Caco-2 (cell line): ENCODE measurements around the gene MC1R. TPM values are rescaled to one million over a fixed set of nuclear protein-coding genes. Genes with fewer than 3 reads are reported as not detected.
A peak's percentile ranks its signal among the peaks of the same experiment; 100 is the strongest.

Experiments used
- BruUV-seq: library from RNA; stranded (reverse); fragments of 400-500 nt; replicated peaks from 2 replicates; lab custom pipeline; 2021; lab: Mats Ljungman, UMichigan
- CTCF ChIA-PET: fragments of 300-600 bp; sonication (Branson Sonifier 250); formaldehyde crosslinking; loops from one replicate; lab custom pipeline; 2022; ENCODE audit warnings: antibody characterized with exemption; lab: Charles Lee
- POLR2A ChIA-PET: fragments of 300-600 bp; sonication (Branson Sonifier 250); formaldehyde crosslinking; loops from one replicate; lab custom pipeline; 2022; ENCODE audit warnings: antibody characterized with exemption; lab: Charles Lee
- DNase-seq, 2 experiments: peaks; one replicate each; pipeline versions ENCODE4 v3.0.0 to v3.0.0-alpha.2; 2020 to 2022
- H3K27me3 ChIP-seq: replicated peaks from 2 replicates; pipeline ENCODE4 v1.6.0; 2011; ENCODE audit warnings: low read length; ENCODE audit not compliant: control insufficient read depth, insufficient read depth
- H3K36me3 ChIP-seq: 2 replicates; pipeline ENCODE4 v1.5.1; 2011; ENCODE audit warnings: low read length; ENCODE audit not compliant: control insufficient read depth, insufficient read depth
- H3K4me1 ChIP-seq: fragments of 250-450 bp; sonication (Bioruptor Pico); 2 replicates; pipeline ENCODE4 v1.5.1; 2020; ENCODE audit warnings: mild to moderate bottlenecking
- H3K4me3 ChIP-seq: 2 replicates; pipeline ENCODE4 v1.5.1; 2011; ENCODE audit warnings: low read depth, mild to moderate bottlenecking, control low read depth, low read length
- H3K9me3 ChIP-seq: fragments of 250-450 bp; sonication (Bioruptor Pico); 2 replicates; pipeline ENCODE4 v1.5.1; 2020; ENCODE audit warnings: mild to moderate bottlenecking, moderate library complexity
- H3K27ac Mint-ChIP-seq: one replicate; pipeline ENCODE4 v1.8.0; 2022; ENCODE audit warnings: mixed read lengths; ENCODE audit not compliant: unreplicated experiment
- H3K27me3 Mint-ChIP-seq: one replicate; pipeline ENCODE4 v1.8.0; 2022; ENCODE audit warnings: mixed read lengths; ENCODE audit not compliant: insufficient read depth, unreplicated experiment
- H3K36me3 Mint-ChIP-seq: one replicate; pipeline ENCODE4 v1.8.0; 2022; ENCODE audit warnings: mild to moderate bottlenecking, mixed read lengths; ENCODE audit not compliant: insufficient read depth, unreplicated experiment
- H3K4me1 Mint-ChIP-seq: one replicate; pipeline ENCODE4 v1.8.0; 2022; ENCODE audit warnings: low read depth, mixed read lengths; ENCODE audit not compliant: unreplicated experiment
- H3K4me3 Mint-ChIP-seq: one replicate; pipeline ENCODE4 v1.8.0; 2022; ENCODE audit warnings: mild to moderate bottlenecking, moderate library complexity, mixed read lengths; ENCODE audit not compliant: unreplicated experiment
- H3K9me3 Mint-ChIP-seq: one replicate; pipeline ENCODE4 v1.8.0; 2022; ENCODE audit warnings: mixed read lengths; ENCODE audit not compliant: unreplicated experiment
- intact Hi-C: fragments of 100-400 bp; cut with micrococcal nuclease; formaldehyde crosslinking; loops from one replicate; pipeline ENCODE4 v1.10.0; 2022; ENCODE audit not compliant: unreplicated experiment
- total RNA-seq: library from RNA; stranded (reverse); gene quantifications from 2 replicates; pipeline ENCODE4 v1.2.3, GENCODE V29; 2022
- TF ChIP-seq, protein P1 (sequence below), 2 experiments: fragments of 200-600 bp in 1 of 2; IDR thresholded peaks; 1 replicate in 1 of 2; 2 replicates in 1 of 2; pipeline versions ENCODE4 v1.5.1 to v1.8.0; 2011 to 2022; ENCODE audit warnings: antibody characterized with exemption in 1 of 2, control low read depth in 1 of 2, inconsistent platforms in 1 of 2, low read depth in 1 of 2, low read length in 1 of 2, mild to moderate bottlenecking in 1 of 2, moderate library complexity in 1 of 2; ENCODE audit not compliant: insufficient read depth in 1 of 2, severe bottlenecking in 1 of 2, unreplicated experiment in 1 of 2

Gene MC1R
- total RNA-seq, 1 experiment from 2014 or later: 6.5 TPM

DNA sequence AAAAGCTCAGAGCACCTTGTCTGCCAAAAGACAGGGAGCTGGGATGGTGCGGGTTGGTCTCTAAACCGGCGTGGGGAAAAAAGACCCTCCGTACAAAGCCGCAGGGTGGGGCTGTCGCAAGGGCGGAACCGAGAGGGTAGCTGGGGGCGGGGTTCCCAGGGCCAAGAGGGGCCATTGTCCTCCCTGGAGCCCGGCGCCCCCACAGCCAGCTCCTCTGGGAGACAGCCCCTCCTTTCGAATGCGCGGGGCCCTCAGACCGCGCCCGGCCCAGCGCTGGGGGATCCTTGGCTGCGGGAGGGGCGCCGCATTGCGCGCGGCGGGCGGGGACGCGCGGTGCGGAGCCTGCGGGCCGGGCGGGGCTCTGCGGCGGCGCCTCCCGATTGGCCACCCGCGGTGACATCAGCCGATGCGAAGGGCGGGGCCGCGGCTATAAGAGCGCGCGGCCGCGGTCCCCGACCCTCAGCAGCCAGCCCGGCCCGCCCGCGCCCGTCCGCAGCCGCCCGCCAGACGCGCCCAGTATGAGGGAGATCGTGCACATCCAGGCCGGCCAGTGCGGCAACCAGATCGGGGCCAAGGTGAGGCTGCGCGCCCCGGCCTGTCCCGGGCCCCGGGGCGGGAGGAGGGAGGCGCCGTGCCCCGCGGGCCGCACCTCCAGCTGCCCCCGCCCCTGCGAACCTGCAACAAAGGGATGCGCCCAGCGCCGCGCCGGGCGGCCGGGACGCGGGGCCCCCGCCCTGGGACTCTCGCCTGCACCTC lies 4.4 kb downstream of the MC1R start, which contains the start of gene TUBB3:
TSS of gene TUBB3 (plus strand) at position 459 of the 756 bp plus-strand sequence. CDS start at position 519, 60 bp downstream.
- Histone ChIP-seq H3K4me3 (peak within 1 kb of the TSS; percentile 72), H3K4me1 (peaks cover 35% of the 10 kb centered on the region), H3K9me3 (no peaks in the 10 kb centered on the region), H3K36me3 (no peaks in the 10 kb centered on the region), H3K27me3 (0 out of 2 replicates have a peak, but pooled peaks cover 2% of the 10 kb centered on the region)
- intact Hi-C loops: loop anchor here (10.0 kb wide), 1 partner anchor 98 kb away; the partner anchor contains the start of gene SPIRE2
- ChIA-PET CTCF (interaction anchor here (0.5 to 0.7 kb wide), 7 partner anchors 50 to 1237 kb away, joined by 3 to 8 read pairs (median 3); partner anchors contain the start of gene DBNDD1), POLR2A (interaction anchor here (0.6 to 1.5 kb wide), 10 partner anchors 12 to 221 kb away, joined by 3 to 13 read pairs (median 5); partner anchors contain the start of genes SPATA2L and TCF25)
- Mint-ChIP-seq H3K4me1 (peaks cover 6% of the 10 kb centered on the region), H3K4me3 (peak within 1 kb of the TSS; percentile 85), H3K27ac (peak within 1 kb of the TSS; percentile 73), H3K27me3 (no peaks in the 10 kb centered on the region), H3K36me3 (peaks cover 34% of the 10 kb centered on the region), H3K9me3 (no peaks in the 10 kb centered on the region)
- no TSS peak for BruUV-seq
- DNase-seq: peak; percentile 80 to 90
- TF ChIP-seq, protein P1, sequence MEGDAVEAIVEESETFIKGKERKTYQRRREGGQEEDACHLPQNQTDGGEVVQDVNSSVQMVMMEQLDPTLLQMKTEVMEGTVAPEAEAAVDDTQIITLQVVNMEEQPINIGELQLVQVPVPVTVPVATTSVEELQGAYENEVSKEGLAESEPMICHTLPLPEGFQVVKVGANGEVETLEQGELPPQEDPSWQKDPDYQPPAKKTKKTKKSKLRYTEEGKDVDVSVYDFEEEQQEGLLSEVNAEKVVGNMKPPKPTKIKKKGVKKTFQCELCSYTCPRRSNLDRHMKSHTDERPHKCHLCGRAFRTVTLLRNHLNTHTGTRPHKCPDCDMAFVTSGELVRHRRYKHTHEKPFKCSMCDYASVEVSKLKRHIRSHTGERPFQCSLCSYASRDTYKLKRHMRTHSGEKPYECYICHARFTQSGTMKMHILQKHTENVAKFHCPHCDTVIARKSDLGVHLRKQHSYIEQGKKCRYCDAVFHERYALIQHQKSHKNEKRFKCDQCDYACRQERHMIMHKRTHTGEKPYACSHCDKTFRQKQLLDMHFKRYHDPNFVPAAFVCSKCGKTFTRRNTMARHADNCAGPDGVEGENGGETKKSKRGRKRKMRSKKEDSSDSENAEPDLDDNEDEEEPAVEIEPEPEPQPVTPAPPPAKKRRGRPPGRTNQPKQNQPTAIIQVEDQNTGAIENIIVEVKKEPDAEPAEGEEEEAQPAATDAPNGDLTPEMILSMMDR (IDR thresholded peaks at IDR 0.05; ENCODE audit: insufficient read depth in 1 of 2, low read depth in 1 of 2, low read length in 1 of 2, severe bottlenecking in 1 of 2, unreplicated experiment in 1 of 2): peak in 1 of 2 experiments; percentile 1

DNA sequence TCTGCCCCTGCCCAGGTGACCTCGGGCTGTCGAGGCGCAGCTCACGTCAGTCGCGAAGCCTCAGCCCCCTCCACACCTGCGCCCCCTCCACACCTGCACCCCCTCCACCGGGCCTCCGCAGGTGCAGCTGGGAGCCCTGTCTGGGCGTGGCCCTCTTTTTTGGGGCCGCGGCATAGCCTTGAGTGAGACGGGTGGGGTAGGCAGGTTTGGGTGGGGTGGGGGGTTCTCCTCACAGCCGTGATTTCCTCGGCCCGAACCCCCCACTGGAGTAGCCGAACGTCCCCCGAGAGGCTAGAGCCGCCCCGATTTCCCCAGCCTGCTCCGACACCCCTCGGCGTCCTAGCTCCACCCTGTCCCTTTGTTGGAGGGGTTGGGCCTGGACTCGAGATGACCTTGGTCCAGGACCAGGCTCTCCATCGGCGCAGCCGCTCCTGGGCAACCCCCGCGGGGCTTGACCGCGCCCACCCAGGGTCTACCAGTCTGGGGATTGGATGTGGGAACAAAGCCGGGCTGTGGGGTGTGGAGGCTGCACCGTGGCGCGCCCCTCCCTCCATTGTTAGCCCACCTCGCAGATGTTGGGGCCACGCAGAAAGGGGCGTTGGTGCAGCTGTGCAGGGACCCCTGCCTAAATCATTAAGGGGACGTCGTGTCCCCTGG lies 5.1 kb downstream of the MC1R start:
- POLR2A ChIA-PET: interaction anchor here (0.5 to 1.5 kb wide), 4 partner anchors 17 to 183 kb away, joined by 3 to 13 read pairs (median 4); no protein-coding TSS in a partner anchor
- CTCF ChIA-PET: interaction anchor here (0.5 to 0.7 kb wide), 2 partner anchors 98 to 770 kb away, joined by 3 to 5 read pairs; no protein-coding TSS in a partner anchor
- H3K36me3 ChIP-seq: no peaks in the 10 kb centered on the region
- Mint-ChIP-seq H3K4me1 (peaks cover 6% of the 10 kb centered on the region), H3K27ac (no peak overlapping the region), H3K4me3 (peak overlapping the region; percentile 85), H3K9me3 (no peaks in the 10 kb centered on the region), H3K36me3 (peaks cover 28% of the 10 kb centered on the region), H3K27me3 (no peaks in the 10 kb centered on the region)
- H3K9me3 ChIP-seq: no peaks in the 10 kb centered on the region
- H3K4me1 ChIP-seq: peaks cover 34% of the 10 kb centered on the region
- intact Hi-C loops: loop anchor here (10.0 kb wide), 1 partner anchor 99 kb away; the partner anchor contains the start of gene SPIRE2
- TF ChIP-seq, protein P1 (IDR thresholded peaks at IDR 0.05; ENCODE audit: insufficient read depth in 1 of 2, low read depth in 1 of 2, low read length in 1 of 2, severe bottlenecking in 1 of 2, unreplicated experiment in 1 of 2): no peak
- H3K4me3 ChIP-seq: peak overlapping the region; percentile 72
- no peak for DNase-seq
- TSS peak; percentile 30 for BruUV-seq
- 0 out of 2 replicates have a peak, but pooled peaks cover 2% of the 10 kb centered on the region for H3K27me3 ChIP-seq
